Measurements from ENCODE around the gene CEP170B. TPM values are rescaled to one million over a fixed set of nuclear protein-coding genes. Genes with fewer than 3 reads are reported as not detected.

The CEP170B gene
- total RNA-seq, 2 experiments from 2014 or later: 2.2 to 2.3 TPM

- H3K4me3 Mint-ChIP-seq: no peak overlapping the region
- no peak overlapping the region for H3K27ac Mint-ChIP-seq
- TF ChIP-seq CTCF (IDR thresholded peaks at IDR 0.05): no peak
- no peaks in the 10 kb centered on the region for H3K27me3 Mint-ChIP-seq
- H3K9me3 Mint-ChIP-seq: no peaks in the 10 kb centered on the region
- POLR2A ChIA-PET: no interaction called here
- H3K36me3 Mint-ChIP-seq (ENCODE audit: low read depth): no peaks in the 10 kb centered on the region
- no peak for DNase-seq
- intact Hi-C loops (cut with micrococcal nuclease): no loop called here
- peaks cover 4% of the 10 kb centered on the region for H3K4me1 Mint-ChIP-seq (ENCODE audit: low read depth)
- ATAC-seq: no peak
- CTCF ChIA-PET: interaction anchor here (1.3 kb wide), 1 partner anchor 30 kb away, joined by 3 read pairs; no protein-coding TSS in a partner anchor
These were observed 63.5 kb downstream of the CEP170B start for GRCh38 chr14:104928391-104929133.

GRCh38 chr14:104929268-104930230 is 64.5 kb downstream of the CEP170B start:
- Mint-ChIP-seq H3K4me1 (ENCODE audit: low read depth) (peaks cover 4% of the 10 kb centered on the region), H3K9me3 (no peaks in the 10 kb centered on the region), H3K4me3 (no peak overlapping the region), H3K27ac (no peak overlapping the region), H3K36me3 (ENCODE audit: low read depth) (no peaks in the 10 kb centered on the region), H3K27me3 (peaks cover 6% of the 10 kb centered on the region)
- no peak for ATAC-seq
- ChIA-PET CTCF (no interaction called here), POLR2A (no interaction called here)
- intact Hi-C loops (cut with micrococcal nuclease): no loop called here
- TF ChIP-seq CTCF (IDR thresholded peaks at IDR 0.05): no peak
- no peak for DNase-seq

GRCh38 chr14:104930526-104931303 is 65.6 kb downstream of the CEP170B start:
- peaks cover 11% of the 10 kb centered on the region for H3K27me3 Mint-ChIP-seq
- no peak for TF ChIP-seq CTCF (IDR thresholded peaks at IDR 0.05)
- CTCF ChIA-PET: no interaction called here
- intact Hi-C loops (cut with micrococcal nuclease): no loop called here
- no peak overlapping the region for H3K4me3 Mint-ChIP-seq
- POLR2A ChIA-PET: no interaction called here
- DNase-seq (no peak), ATAC-seq (no peak)
- H3K9me3 Mint-ChIP-seq: no peaks in the 10 kb centered on the region
- H3K27ac Mint-ChIP-seq: no peak overlapping the region
- H3K36me3 Mint-ChIP-seq (ENCODE audit: low read depth): no peaks in the 10 kb centered on the region
- peaks cover 4% of the 10 kb centered on the region for H3K4me1 Mint-ChIP-seq (ENCODE audit: low read depth)

GRCh38 chr14:104931304-104931770 is 66.3 kb downstream of the CEP170B start:
- Mint-ChIP-seq H3K4me1 (ENCODE audit: low read depth) (peaks cover 3% of the 10 kb centered on the region), H3K9me3 (no peaks in the 10 kb centered on the region), H3K27ac (no peak overlapping the region), H3K36me3 (ENCODE audit: low read depth) (no peaks in the 10 kb centered on the region), H3K27me3 (peaks cover 11% of the 10 kb centered on the region), H3K4me3 (no peak overlapping the region)
- ChIA-PET POLR2A (no interaction called here), CTCF (no interaction called here)
- ATAC-seq (no peak), DNase-seq (no peak)
- intact Hi-C loops (cut with micrococcal nuclease): no loop called here
- TF ChIP-seq CTCF (IDR thresholded peaks at IDR 0.05): no peak

Data from activated CD8-positive, alpha-beta T cell treated with anti-CD3 and anti-CD28 coated beads for 36 hours (primary cell).